IMR-90 (cell line): ENCODE data around the gene QRFP. TPM values are rescaled to one million over a fixed set of nuclear protein-coding genes. Genes with fewer than 3 reads are reported as not detected.

Experiments used
- ATAC-seq: fragments of 200-7000 bp; cut with Tn5 transposase; 2 replicates; pipeline ENCODE4 v1.9.1; 2020; ENCODE audit warnings: low read depth, mild to moderate bottlenecking, moderate library complexity
- Bru-seq: library from RNA; stranded (reverse); fragments of 400-500 nt; gene quantifications from one replicate; lab custom pipeline; 2021; lab: Mats Ljungman, UMichigan
- BruChase-seq, 2 experiments: library from RNA; stranded (reverse); fragments of 400-500 nt; gene quantifications; one replicate each; lab custom pipeline; 2021; lab: Mats Ljungman, UMichigan
- BruUV-seq: library from RNA; stranded (reverse); fragments of 400-500 nt; replicated peaks from 2 replicates; lab custom pipeline; 2021; lab: Mats Ljungman, UMichigan
- CTCF ChIA-PET: fragments of 300-600 bp; formaldehyde crosslinking; extraction: SDS; loops from one replicate; lab custom pipeline; 2021; ENCODE audit warnings: antibody characterized with exemption; lab: Yijun Ruan, JAX
- POLR2A ChIA-PET: fragments of 300-600 bp; sonication (Branson Sonifier 250); formaldehyde crosslinking; loops from one replicate; lab custom pipeline; 2022; ENCODE audit warnings: antibody characterized with exemption; ENCODE audit not compliant: unreplicated experiment; lab: Charles Lee
- DNase-seq: peaks from one replicate; pipeline ENCODE4 v3.0.0; 2013
- H2AFZ ChIP-seq: replicated peaks from 2 replicates; pipeline ENCODE3; 2013; ENCODE audit warnings: low read length, mild to moderate bottlenecking; ENCODE audit not compliant: poor library complexity
- H2AK5ac ChIP-seq: 2 replicates; pipeline ENCODE4 v1.6.1; 2013; ENCODE audit warnings: low read depth, low read length, inconsistent platforms
- H2AK9ac ChIP-seq: replicated peaks from 2 replicates; pipeline ENCODE3; 2013; ENCODE audit warnings: mild to moderate bottlenecking, low read depth, low read length, moderate library complexity; ENCODE audit not compliant: poor library complexity
- H2BK120ac ChIP-seq: 2 replicates; pipeline ENCODE4 v1.6.1; 2013; ENCODE audit warnings: low read depth, low read length, inconsistent platforms
- H2BK15ac ChIP-seq: 3 replicates; pipeline ENCODE4 v1.6.1; 2013; ENCODE audit warnings: low read depth, low read length, inconsistent platforms
- H2BK20ac ChIP-seq: 2 replicates; pipeline ENCODE4 v1.6.1; 2013; ENCODE audit warnings: low read depth, mild to moderate bottlenecking, inconsistent platforms, low read length, moderate library complexity
- H2BK5ac ChIP-seq: 2 replicates; pipeline ENCODE4 v1.6.1; 2013; ENCODE audit warnings: mild to moderate bottlenecking, low read depth, low read length, inconsistent platforms; ENCODE audit not compliant: poor library complexity, severe bottlenecking
- H3K14ac ChIP-seq: replicated peaks from 2 replicates; pipeline ENCODE4 v1.6.1; 2013; ENCODE audit warnings: low read depth, low read length, inconsistent platforms
- H3K18ac ChIP-seq: 2 replicates; pipeline ENCODE4 v1.6.1; 2013; ENCODE audit warnings: low read depth, low read length, control low read depth
- H3K23ac ChIP-seq: 2 replicates; pipeline ENCODE4 v1.6.1; 2013; ENCODE audit warnings: low read depth, low read length, inconsistent platforms
- H3K27ac ChIP-seq: 2 replicates; pipeline ENCODE4 v1.5.1; 2013; ENCODE audit warnings: mild to moderate bottlenecking, control low read depth, low read length; ENCODE audit not compliant: insufficient read depth
- H3K27me3 ChIP-seq: 2 replicates; pipeline ENCODE4 v1.6.1; 2013; ENCODE audit warnings: low read length; ENCODE audit not compliant: control insufficient read depth, insufficient read depth
- H3K36me3 ChIP-seq: 2 replicates; pipeline ENCODE4 v1.6.1; 2013; ENCODE audit warnings: low read length, mixed read lengths; ENCODE audit not compliant: control insufficient read depth, insufficient read depth
- H3K4ac ChIP-seq: 2 replicates; pipeline ENCODE4 v1.6.1; 2013; ENCODE audit warnings: low read depth, low read length, inconsistent platforms
- H3K4me1 ChIP-seq: 2 replicates; pipeline ENCODE4 v1.6.1; 2013; ENCODE audit warnings: low read length, mixed read lengths; ENCODE audit not compliant: control insufficient read depth, insufficient read depth
- H3K4me2 ChIP-seq: 2 replicates; pipeline ENCODE4 v1.6.1; 2013; ENCODE audit warnings: low read depth, mild to moderate bottlenecking, control low read depth, low read length, moderate library complexity
- H3K4me3 ChIP-seq: 2 replicates; pipeline ENCODE4 v1.5.1; 2013; ENCODE audit warnings: low read depth, mild to moderate bottlenecking, control low read depth, low read length, moderate library complexity; ENCODE audit not compliant: insufficient read depth
- H3K56ac ChIP-seq: 2 replicates; pipeline ENCODE4 v1.6.1; 2013; ENCODE audit warnings: low read length, inconsistent platforms; ENCODE audit not compliant: insufficient read depth; ENCODE audit errors: extremely low read depth
- H3K79me1 ChIP-seq, 2 experiments: 2 replicates each; pipeline ENCODE4 v1.6.1; 2013; ENCODE audit warnings: low read length in 2 of 2, inconsistent platforms in 1 of 2, low read depth in 1 of 2
- H3K9ac ChIP-seq: 2 replicates; pipeline ENCODE4 v1.6.1; 2013; ENCODE audit warnings: low read depth, low read length, control low read depth
- H3K9me1 ChIP-seq: 2 replicates; pipeline ENCODE4 v1.6.1; 2013; ENCODE audit warnings: low read length, inconsistent platforms; ENCODE audit not compliant: insufficient read depth
- H3K9me3 ChIP-seq: 2 replicates; pipeline ENCODE4 v1.6.1; 2013; ENCODE audit warnings: low read length; ENCODE audit not compliant: control insufficient read depth, insufficient read depth
- H4K20me1 ChIP-seq: 2 replicates; pipeline ENCODE4 v1.6.1; 2013; ENCODE audit warnings: low read length, inconsistent platforms; ENCODE audit not compliant: insufficient read depth
- H4K5ac ChIP-seq: 2 replicates; pipeline ENCODE4 v1.6.1; 2013; ENCODE audit warnings: mild to moderate bottlenecking, low read depth, low read length, control low read depth
- H4K8ac ChIP-seq, 2 experiments: 2 replicates each; pipeline ENCODE4 v1.6.1; 2013; ENCODE audit warnings: low read depth in 2 of 2, low read length in 2 of 2, control low read depth in 1 of 2, inconsistent platforms in 1 of 2
- H4K91ac ChIP-seq: 2 replicates; pipeline ENCODE4 v1.6.1; 2013; ENCODE audit warnings: low read depth, low read length, inconsistent platforms; ENCODE audit not compliant: insufficient read depth
- BHLHE40 ChIP-seq: fragments of 150-350 bp; IDR thresholded peaks from 2 replicates; pipeline ENCODE4 v1.6.1; 2016; ENCODE audit warnings: mild to moderate bottlenecking, low read depth, low read length
- FOS ChIP-seq: fragments of 150-350 bp; IDR thresholded peaks from 2 replicates; pipeline ENCODE4 v1.6.1; 2016; ENCODE audit warnings: low read depth, low read length
- MXI1 ChIP-seq: IDR thresholded peaks from 2 replicates; pipeline ENCODE4 v1.6.1; 2012; ENCODE audit warnings: low read depth, mild to moderate bottlenecking, low read length, moderate library complexity, borderline replicate concordance
- NFE2L2 ChIP-seq: fragments of 150-350 bp; IDR thresholded peaks from 2 replicates; pipeline ENCODE4 v1.6.1; 2016; ENCODE audit warnings: low read depth, mild to moderate bottlenecking, low read length
- RCOR1 ChIP-seq: IDR thresholded peaks from 2 replicates; pipeline ENCODE4 v1.6.1; 2012; ENCODE audit warnings: mild to moderate bottlenecking, low read length, improper control_type of control experiment; ENCODE audit not compliant: insufficient replicate concordance
- USF2 ChIP-seq: fragments of 150-350 bp; IDR thresholded peaks from 2 replicates; pipeline ENCODE4 v1.6.1; 2017; ENCODE audit warnings: mild to moderate bottlenecking, antibody characterized with exemption, low read length, low read depth
- WGBS, 2 experiments: methylation state at CpG; one replicate each; pipeline versions ENCODE4 v1.1.5 to v1.1.7; 2013; ENCODE audit warnings: missing lambda C conversion rate in 2 of 2; ENCODE audit not compliant: insufficient read length in 1 of 2; ENCODE audit errors: extremely low coverage in 2 of 2; 5-methylcytosine and 5-hydroxymethylcytosine counted together
- dilution Hi-C: fragments of 300-500 bp; cut with HindIII; formaldehyde crosslinking; loops from one replicate; pipeline ENCODE4 v1.14.3; 2018; ENCODE audit warnings: low sequenced_read_pairs; ENCODE audit not compliant: unreplicated experiment
- in situ Hi-C: fragments of 300-500 bp; cut with MboI; formaldehyde crosslinking; loops from 3 replicates; pipeline ENCODE4 v1.14.3; 2019; ENCODE audit warnings: low sequenced_read_pairs, inconsistent platforms, mixed read lengths
- intact Hi-C: fragments of 100-400 bp; cut with micrococcal nuclease; formaldehyde crosslinking; loops from 2 replicates; pipeline ENCODE4 v1.10.0; 2022
- long read RNA-seq: library from polyadenylated mRNA; unstranded; transcript quantifications from one replicate; pipeline ENCODE4 v2.0.0, GENCODE V29; 2021; ENCODE audit not compliant: unreplicated experiment
- polyA plus RNA-seq, 3 experiments: library from polyadenylated mRNA; depleted of rRNA; stranded (reverse); fragments of >200 nt; gene quantifications; 2 replicates each; pipeline ENCODE4 v1.2.3, GENCODE V29; 2012; ENCODE audit warnings: low replicate concordance in 1 of 3
- total RNA-seq: library from RNA; depleted of rRNA; stranded (reverse); fragments of >200 nt; gene quantifications from 2 replicates; pipeline ENCODE4 v1.2.3, GENCODE V29; 2012; rRNA removed
- TF ChIP-seq, protein P1 (sequence below): conservative IDR thresholded peaks from 2 replicates; pipeline ENCODE4 v1.5.1; 2012; ENCODE audit warnings: mild to moderate bottlenecking, low read depth, low read length, improper control_type of control experiment

The QRFP gene
- total RNA-seq: not detected in 2 replicates
- not detected in 2 replicates for polyA plus RNA-seq (2012; rRNA removed)
- not detected in 2 replicates for polyA plus RNA-seq (2012; cell fraction: cytosol; rRNA removed)
- not detected in 2 replicates for polyA plus RNA-seq (2012; cell fraction: nucleus; rRNA removed; ENCODE audit: low replicate concordance)
- Bru-seq, nascent RNA: not detected
- BruChase-seq, experiment 1, labeled RNA remaining after a 6-hour chase: not detected
- not detected for BruChase-seq, experiment 2, labeled RNA remaining after a 2-hour chase
- long read RNA-seq: 0 reads

GRCh38 chr9:130896233-130897014 is at the start of gene QRFP:
Gene QRFP (minus strand): TSS chr9:130896812. CDS start chr9:130893838, 2,974 bp downstream.
- WGBS, 2 experiments: 86% methylated on average over 10 of the region's 27 CpGs; no CpG with 5 or more reads in 1 of the 2 experiments
- CTCF ChIA-PET: no interaction called here

More at GRCh38 chr9:130896233-130897014, at the start of gene QRFP:
- DNase-seq (no peak), ATAC-seq (no peak)
- in situ Hi-C loops: no loop called here
- TF ChIP-seq RCOR1: no peak
- no peak for TF ChIP-seq NFE2L2
- TF ChIP-seq USF2: no peak
- no peak for TF ChIP-seq BHLHE40
- no peak for TF ChIP-seq FOS
- TF ChIP-seq, protein P1, sequence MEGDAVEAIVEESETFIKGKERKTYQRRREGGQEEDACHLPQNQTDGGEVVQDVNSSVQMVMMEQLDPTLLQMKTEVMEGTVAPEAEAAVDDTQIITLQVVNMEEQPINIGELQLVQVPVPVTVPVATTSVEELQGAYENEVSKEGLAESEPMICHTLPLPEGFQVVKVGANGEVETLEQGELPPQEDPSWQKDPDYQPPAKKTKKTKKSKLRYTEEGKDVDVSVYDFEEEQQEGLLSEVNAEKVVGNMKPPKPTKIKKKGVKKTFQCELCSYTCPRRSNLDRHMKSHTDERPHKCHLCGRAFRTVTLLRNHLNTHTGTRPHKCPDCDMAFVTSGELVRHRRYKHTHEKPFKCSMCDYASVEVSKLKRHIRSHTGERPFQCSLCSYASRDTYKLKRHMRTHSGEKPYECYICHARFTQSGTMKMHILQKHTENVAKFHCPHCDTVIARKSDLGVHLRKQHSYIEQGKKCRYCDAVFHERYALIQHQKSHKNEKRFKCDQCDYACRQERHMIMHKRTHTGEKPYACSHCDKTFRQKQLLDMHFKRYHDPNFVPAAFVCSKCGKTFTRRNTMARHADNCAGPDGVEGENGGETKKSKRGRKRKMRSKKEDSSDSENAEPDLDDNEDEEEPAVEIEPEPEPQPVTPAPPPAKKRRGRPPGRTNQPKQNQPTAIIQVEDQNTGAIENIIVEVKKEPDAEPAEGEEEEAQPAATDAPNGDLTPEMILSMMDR: no peak
- TF ChIP-seq MXI1: no peak
- Histone ChIP-seq H4K91ac (no peak within 1 kb of the TSS), H2AK5ac (no peak within 1 kb of the TSS), H3K23ac (no peak within 1 kb of the TSS), H3K4me3 (no peak within 1 kb of the TSS), H3K79me1 (0 out of 4 replicates have a peak, but pooled peaks cover 0 to 5% of the 10 kb centered on the region in 2 experiments), H2BK15ac (no peak within 1 kb of the TSS), H3K9me1 (no peaks in the 10 kb centered on the region), H2AFZ (no peak within 1 kb of the TSS), H2BK5ac (no peak within 1 kb of the TSS), H3K27me3 (peaks cover 2% of the 10 kb centered on the region; the same call in 1 of the 2 replicates), H4K5ac (no peak within 1 kb of the TSS), H3K9ac (no peak within 1 kb of the TSS), H2BK120ac (no peak within 1 kb of the TSS), H3K4ac (no peak within 1 kb of the TSS), H3K36me3 (peaks cover 26% of the 10 kb centered on the region), H4K20me1 (peaks cover 13% of the 10 kb centered on the region), H3K14ac (no peak within 1 kb of the TSS), H4K8ac (no peak within 1 kb of the TSS), H2BK20ac (no peak within 1 kb of the TSS), H3K4me1 (no peaks in the 10 kb centered on the region), H3K18ac (no peak within 1 kb of the TSS), H3K27ac (no peak within 1 kb of the TSS), H3K9me3 (no peaks in the 10 kb centered on the region), H3K56ac (no peak within 1 kb of the TSS), H3K4me2 (no peak within 1 kb of the TSS), H2AK9ac (peak within 1 kb of the TSS; percentile 2)
- intact Hi-C loops: no loop called here
- dilution Hi-C loops: no loop called here
- POLR2A ChIA-PET: no interaction called here
- BruUV-seq: no TSS peak
